Kidney glomerular epithelial cell (primary cell): ENCODE measurements around the gene GALE.
"Not testable (repeated sequence)": the region's sequence is repeated elsewhere in the genome, so short reads cannot be mapped to it uniquely, and the experiment has no call there.

Source experiments
- DNase-seq: peaks from one replicate; lab custom pipeline; 2025; lab: John Stamatoyannopoulos, UW

Gene GALE

GRCh38 chr1:23792151-23792945 lies 8.2 kb downstream of the GALE start:
- no peak for DNase-seq

- DNase-seq: peak; percentile 31
These were observed 9.0 kb downstream of the GALE start for GRCh38 chr1:23791516-23792047.

- peak; percentile 78 for DNase-seq
These were observed 9.6 kb downstream of the GALE start, which contains the start of gene LYPLA2 for GRCh38 chr1:23790696-23791515. Gene LYPLA2, plus strand, starts transcription at chr1:23791145. Its CDS starts 1,538 bp downstream, at chr1:23792683.

GRCh38 chr1:23788695-23789094 lies 11.9 kb downstream of the GALE start:
- no peak for DNase-seq

GRCh38 chr1:23787701-23788100 lies 12.9 kb downstream of the GALE start:
- no peak for DNase-seq

- no peak for DNase-seq
These were observed 15.7 kb downstream of the GALE start for GRCh38 chr1:23784846-23785245.

- not testable (repeated sequence) for DNase-seq
These were observed 17.4 kb downstream of the GALE start for GRCh38 chr1:23783141-23783540.

GRCh38 chr1:23779826-23780371 lies 20.7 kb downstream of the GALE start:
- no peak for DNase-seq

GRCh38 chr1:23777979-23778814 lies 22.4 kb downstream of the GALE start, which contains the start of gene PITHD1:
Gene PITHD1, plus strand, starts transcription at chr1:23778418. Its CDS starts 98 bp downstream, at chr1:23778516.
- DNase-seq: peak; percentile 49

GRCh38 chr1:23776217-23776616 lies 24.3 kb downstream of the GALE start:
- DNase-seq: no peak

GRCh38 chr1:23774174-23774880 lies 26.2 kb downstream of the GALE start:
- no peak for DNase-seq

- DNase-seq: no peak
These were observed 27.7 kb downstream of the GALE start for GRCh38 chr1:23772854-23773242.

- DNase-seq: peak; percentile 45
These were observed 28.3 kb downstream of the GALE start for GRCh38 chr1:23772049-23772853.

- DNase-seq: no peak
These were observed 31.8 kb downstream of the GALE start for GRCh38 chr1:23768733-23769132.

GRCh38 chr1:23763041-23763577 lies 37.4 kb downstream of the GALE start:
- DNase-seq: no peak

- no peak for DNase-seq
These were observed 41.3 kb downstream of the GALE start for GRCh38 chr1:23759277-23759676.

- no peak for DNase-seq
These were observed 42.7 kb downstream of the GALE start for GRCh38 chr1:23757812-23758211.

- DNase-seq: peak; percentile 55
These were observed 43.9 kb downstream of the GALE start for GRCh38 chr1:23756676-23757075.

GRCh38 chr1:23752909-23753308 lies 47.6 kb downstream of the GALE start:
- no peak for DNase-seq

GRCh38 chr1:23751815-23752200 lies 48.7 kb downstream of the GALE start:
- DNase-seq: no peak
